Neuronal stem cell (in vitro differentiated cells): Measurements from ENCODE around the gene CYP2U1.

ENCODE experiments used
- DNase-seq: peaks from one replicate; pipeline ENCODE4 v3.0.0-alpha.2; 2013; ENCODE audit warnings: low spot score
- H2AFZ ChIP-seq: one replicate; pipeline ENCODE4 v1.6.1; 2013; ENCODE audit warnings: mild to moderate bottlenecking, low read length, inconsistent platforms
- H2AK5ac ChIP-seq: 2 replicates; pipeline ENCODE4 v1.6.1; 2013; ENCODE audit warnings: low read depth, mild to moderate bottlenecking, inconsistent platforms, low read length, moderate library complexity, mixed read lengths
- H2BK120ac ChIP-seq: 2 replicates; pipeline ENCODE4 v1.6.1; 2013; ENCODE audit warnings: low read depth, mild to moderate bottlenecking, inconsistent platforms, low read length, moderate library complexity, mixed read lengths
- H2BK12ac ChIP-seq: one replicate; pipeline ENCODE4 v1.6.1; 2013; ENCODE audit warnings: low read length, inconsistent platforms
- H2BK15ac ChIP-seq: 2 replicates; pipeline ENCODE4 v1.6.1; 2013; ENCODE audit warnings: mild to moderate bottlenecking, low read length, inconsistent platforms, mixed read lengths
- H2BK5ac ChIP-seq: one replicate; pipeline ENCODE4 v1.6.1; 2013; ENCODE audit warnings: inconsistent platforms, mild to moderate bottlenecking, low read length, moderate library complexity
- H3K14ac ChIP-seq: one replicate; pipeline ENCODE4 v1.6.1; 2013; ENCODE audit warnings: low read length, inconsistent platforms
- H3K18ac ChIP-seq: 2 replicates; pipeline ENCODE4 v1.6.1; 2013; ENCODE audit warnings: low read length, inconsistent platforms
- H3K23ac ChIP-seq: 2 replicates; pipeline ENCODE4 v1.6.1; 2013; ENCODE audit warnings: low read depth, mild to moderate bottlenecking, mixed read lengths, low read length, inconsistent platforms; ENCODE audit not compliant: poor library complexity
- H3K27ac ChIP-seq: replicated peaks from 3 replicates; pipeline ENCODE4 v1.5.1; 2013; ENCODE audit warnings: low read length, inconsistent platforms
- H3K27me3 ChIP-seq, 3 experiments: 2 replicates each; pipeline ENCODE4 v1.6.1; 2013; ENCODE audit warnings: low read length in 3 of 3, mild to moderate bottlenecking in 2 of 3, inconsistent platforms in 1 of 3, low read depth in 1 of 3, mixed read lengths in 1 of 3, moderate library complexity in 1 of 3; ENCODE audit not compliant: control insufficient read depth in 3 of 3, insufficient read depth in 3 of 3
- H3K36me3 ChIP-seq, 2 donors: replicated peaks in 1 of 2; 2 replicates each; pipeline ENCODE4 v1.6.1; 2013; ENCODE audit warnings: low read length in 2 of 2; ENCODE audit not compliant: control insufficient read depth in 2 of 2, insufficient read depth in 2 of 2
- H3K4ac ChIP-seq: 2 replicates; pipeline ENCODE4 v1.6.1; 2013; ENCODE audit warnings: inconsistent platforms, mild to moderate bottlenecking, low read length, moderate library complexity
- H3K4me1 ChIP-seq, 2 donors: 1 replicate in 1 of 2; 2 replicates in 1 of 2; pipeline ENCODE4 v1.6.1; 2013; ENCODE audit warnings: low read length in 2 of 2, low read depth in 1 of 2; ENCODE audit not compliant: control insufficient read depth in 2 of 2, insufficient read depth in 1 of 2
- H3K4me2 ChIP-seq: one replicate; pipeline ENCODE4 v1.6.1; 2013; ENCODE audit warnings: mild to moderate bottlenecking, low read length, inconsistent platforms; ENCODE audit not compliant: insufficient read depth, poor library complexity, severe bottlenecking
- H3K4me3 ChIP-seq, 2 donors: 2 replicates each; pipeline ENCODE4 v1.5.1; 2013; ENCODE audit warnings: low read length in 2 of 2, mild to moderate bottlenecking in 2 of 2, inconsistent platforms in 1 of 2, moderate library complexity in 1 of 2
- H3K79me1 ChIP-seq: one replicate; pipeline ENCODE4 v1.6.1; 2013; ENCODE audit warnings: low read depth, mild to moderate bottlenecking, inconsistent platforms, low read length, moderate library complexity
- H3K9ac ChIP-seq: one replicate; pipeline ENCODE4 v1.6.1; 2013; ENCODE audit warnings: mild to moderate bottlenecking, low read depth, low read length, inconsistent platforms; ENCODE audit not compliant: poor library complexity
- H3K9me3 ChIP-seq, 2 donors: replicated peaks in 1 of 2; 2 replicates each; pipeline versions ENCODE3 to v1.6.1; 2013; ENCODE audit warnings: low read length in 2 of 2, mild to moderate bottlenecking in 2 of 2, inconsistent platforms in 1 of 2, low read depth in 1 of 2, mixed read lengths in 1 of 2, moderate library complexity in 1 of 2; ENCODE audit not compliant: control insufficient read depth in 2 of 2, insufficient read depth in 1 of 2
- H4K8ac ChIP-seq: one replicate; pipeline ENCODE4 v1.6.1; 2013; ENCODE audit warnings: low read depth, mild to moderate bottlenecking, inconsistent platforms, low read length, moderate library complexity
- H4K91ac ChIP-seq: one replicate; pipeline ENCODE4 v1.6.1; 2013; ENCODE audit warnings: low read length, low read depth, mild to moderate bottlenecking, inconsistent platforms; ENCODE audit not compliant: poor library complexity
- whole genome bisulfite sequencing, 2 donors: extraction: QIAGEN DNeasy Blood & Tissue Kit; methylation state at CpG; one replicate each; pipeline ENCODE4 v1.1.7; 2013; ENCODE audit warnings: missing lambda C conversion rate in 2 of 2, mixed read lengths in 1 of 2; ENCODE audit not compliant: insufficient read length in 2 of 2, insufficient replicate concordance in 1 of 2; ENCODE audit errors: extremely low coverage in 2 of 2; 5-methylcytosine and 5-hydroxymethylcytosine counted together

The CYP2U1 gene

GRCh38 chr4:107996949-107997788 is 65.8 kb downstream of the CYP2U1 start:
- Histone ChIP-seq H2AFZ (no peak overlapping the region), H3K18ac (no peak overlapping the region), H3K27me3 (no peaks in the 10 kb centered on the region), H2BK15ac (no peak overlapping the region), H3K23ac (no peak overlapping the region), H2BK12ac (no peak overlapping the region), H2BK5ac (no peak overlapping the region), H3K14ac (no peak overlapping the region), H3K27ac (no peak overlapping the region), H4K91ac (no peak overlapping the region), H3K4me1 (peaks cover 0 to 3% of the 10 kb centered on the region in 2 donors), H3K4ac (no peak overlapping the region), H3K4me2 (no peak overlapping the region), H2BK120ac (no peak overlapping the region), H2AK5ac (no peak overlapping the region), H3K79me1 (peaks cover 4% of the 10 kb centered on the region), H4K8ac (no peak overlapping the region), H3K4me3 (no peak overlapping the region), H3K9me3 (peaks cover 0 to 26% of the 10 kb centered on the region in 2 donors), H3K9ac (no peak overlapping the region), H3K36me3 (peaks cover 1 to 62% of the 10 kb centered on the region in 2 donors)
- no peak for DNase-seq
- no CpG with 5 or more reads among the region's 5 CpGs for WGBS, 2 donors

DNA sequence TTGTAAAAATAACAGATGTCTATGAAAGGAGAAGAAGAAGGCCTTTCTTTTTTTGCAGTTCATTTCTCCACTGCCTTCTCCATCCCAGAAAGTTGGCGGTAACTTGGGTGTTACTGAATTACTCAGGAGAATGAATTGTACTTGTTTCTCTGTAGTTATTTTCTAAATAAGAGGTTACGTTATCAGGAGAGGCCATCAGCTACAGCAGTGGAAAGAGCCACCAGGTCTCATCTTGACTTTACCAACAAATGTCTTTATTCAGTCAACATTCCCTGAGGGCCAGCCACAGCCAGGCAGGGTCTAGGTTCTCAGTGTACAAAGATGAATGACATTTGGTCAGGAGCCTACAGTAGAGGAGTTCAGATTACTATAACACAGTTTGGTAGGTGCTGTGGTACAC is 66.4 kb downstream of the CYP2U1 start:
- WGBS, 2 donors, result no CpG with 5 or more reads among the region's 2 CpGs

GRCh38 chr4:107999932-108000539 is 68.7 kb downstream of the CYP2U1 start:
- Histone ChIP-seq H2BK120ac (no peak overlapping the region), H3K36me3 (peaks cover 1 to 66% of the 10 kb centered on the region in 2 donors), H3K14ac (no peak overlapping the region), H3K4me1 (peaks cover 0 to 4% of the 10 kb centered on the region in 2 donors), H3K27me3 (no peaks in the 10 kb centered on the region), H3K9me3 (peaks cover 0 to 32% of the 10 kb centered on the region in 2 donors), H3K4me3 (no peak overlapping the region), H4K91ac (no peak overlapping the region), H2BK15ac (no peak overlapping the region), H3K4me2 (no peak overlapping the region), H3K79me1 (peaks cover 3% of the 10 kb centered on the region), H4K8ac (no peak overlapping the region), H3K4ac (no peak overlapping the region), H3K9ac (no peak overlapping the region), H2AFZ (no peak overlapping the region), H3K23ac (no peak overlapping the region), H2BK5ac (no peak overlapping the region), H3K18ac (no peak overlapping the region), H3K27ac (no peak overlapping the region), H2BK12ac (no peak overlapping the region), H2AK5ac (no peak overlapping the region)
- no CpG with 5 or more reads among the region's 2 CpGs for whole genome bisulfite sequencing, 2 donors
- DNase-seq, result no peak

More for the DNA sequence above, 66.4 kb downstream of the CYP2U1 start:
- Histone ChIP-seq H3K23ac (no peak overlapping the region), H3K27ac (no peak overlapping the region), H3K4ac (no peak overlapping the region), H3K4me1 (no peaks in the 10 kb centered on the region), H2BK12ac (no peak overlapping the region), H3K4me3 (no peak overlapping the region), H3K36me3 (peaks cover 0 to 66% of the 10 kb centered on the region in 2 donors), H3K79me1 (peaks cover 3% of the 10 kb centered on the region), H3K18ac (no peak overlapping the region), H3K9me3 (peaks cover 0 to 32% of the 10 kb centered on the region in 2 donors), H2BK120ac (no peak overlapping the region), H2AK5ac (no peak overlapping the region), H3K14ac (no peak overlapping the region), H4K8ac (no peak overlapping the region), H2BK15ac (no peak overlapping the region), H2BK5ac (no peak overlapping the region), H3K27me3 (no peaks in the 10 kb centered on the region), H4K91ac (no peak overlapping the region), H3K9ac (no peak overlapping the region), H3K4me2 (no peak overlapping the region), H2AFZ (no peak overlapping the region)
- DNase-seq, result no peak

DNA sequence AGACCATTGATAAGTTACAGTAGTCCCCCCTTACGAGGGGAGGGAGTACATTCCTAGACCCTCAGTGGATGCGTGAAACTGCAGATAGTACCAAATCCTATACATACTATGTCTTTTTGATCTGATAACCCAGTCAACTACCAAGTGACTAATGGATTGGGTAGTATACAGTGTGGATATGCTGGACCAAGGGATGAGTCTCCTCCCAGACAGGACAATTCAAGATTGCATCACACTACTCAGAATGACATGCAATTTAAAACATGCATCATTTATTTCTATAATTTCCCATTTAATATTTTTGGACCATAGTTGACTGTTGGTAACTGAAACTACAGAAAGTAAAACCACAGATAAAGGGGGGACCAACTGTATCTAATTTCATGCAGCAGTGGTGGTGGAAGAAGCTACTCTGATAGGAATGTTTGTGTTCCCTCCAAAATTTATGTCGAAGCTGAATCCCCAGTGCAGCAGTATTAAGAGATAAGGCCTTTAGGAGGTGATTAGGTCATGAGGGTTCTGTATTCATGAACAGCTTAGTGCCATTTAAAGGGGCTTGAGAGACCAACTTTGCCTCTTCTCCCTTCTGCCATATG is 70.3 kb downstream of the CYP2U1 start:
- no CpG with 5 or more reads among the region's 3 CpGs for WGBS, 2 donors

More for the DNA sequence above, 70.3 kb downstream of the CYP2U1 start:
- H3K23ac ChIP-seq, result no peak overlapping the region
- no peaks in the 10 kb centered on the region for H3K27me3 ChIP-seq
- H3K9me3 ChIP-seq, result peaks cover 0 to 28% of the 10 kb centered on the region in 2 donors
- no peak overlapping the region for H2AK5ac ChIP-seq
- no peak overlapping the region for H2BK12ac ChIP-seq
- H3K27ac ChIP-seq, result no peak overlapping the region
- H2BK120ac ChIP-seq, result no peak overlapping the region
- peaks cover 1% of the 10 kb centered on the region for H3K79me1 ChIP-seq
- no peak overlapping the region for H2BK5ac ChIP-seq
- H2AFZ ChIP-seq, result no peak overlapping the region
- H3K18ac ChIP-seq, result no peak overlapping the region
- no peak for DNase-seq
- H2BK15ac ChIP-seq, result no peak overlapping the region
- H3K9ac ChIP-seq, result no peak overlapping the region
- H3K4me2 ChIP-seq, result no peak overlapping the region
- peaks cover 1 to 55% of the 10 kb centered on the region in 2 donors for H3K36me3 ChIP-seq
- no peak overlapping the region for H4K8ac ChIP-seq
- H3K4me1 ChIP-seq, result peaks cover 0 to 4% of the 10 kb centered on the region in 2 donors
- no peak overlapping the region for H4K91ac ChIP-seq
- H3K14ac ChIP-seq, result no peak overlapping the region
- no peak overlapping the region for H3K4ac ChIP-seq
- no peak overlapping the region for H3K4me3 ChIP-seq
